HK-2 (cell line): ENCODE results near the gene FASTKD2.

Source experiments
- DNase-seq: peaks from one replicate; pipeline ENCODE4 v3.0.0-alpha.2; 2018; ENCODE audit not compliant: unreplicated experiment

Gene FASTKD2

GRCh38 chr2:206836722-206837121 is 71.3 kb downstream of the FASTKD2 start:
- no peak for DNase-seq

GRCh38 chr2:206837775-206838174 is 72.4 kb downstream of the FASTKD2 start:
- no peak for DNase-seq

GRCh38 chr2:206838690-206839089 is 73.3 kb downstream of the FASTKD2 start:
- no peak for DNase-seq

GRCh38 chr2:206840999-206841398 is 75.6 kb downstream of the FASTKD2 start:
- no peak for DNase-seq
